Lower leg skin (tissue), 4 donors: ENCODE results near the gene POU6F2. TPM values are rescaled to one million over a fixed set of nuclear protein-coding genes. Genes with fewer than 3 reads are reported as not detected.

ENCODE experiments used
- DNase-seq, 2 donors: peaks; one replicate each; pipeline ENCODE4 v3.0.0-alpha.2; 2019; ENCODE audit warnings: low spot score in 2 of 2
- H3K4me3 ChIP-seq: fragments of 200-600 bp; sonication (generic); 2 replicates; pipeline ENCODE4 v1.5.1; 2017; ENCODE audit warnings: mild to moderate bottlenecking, low read depth; ENCODE audit not compliant: poor library complexity, severe bottlenecking
- POLR2A ChIP-seq, 2 donors: fragments of 450-650 bp; IDR thresholded peaks; one replicate each; pipeline ENCODE4 v1.6.1; 2016 to 2017; ENCODE audit warnings: antibody characterized with exemption in 2 of 2, mild to moderate bottlenecking in 1 of 2, moderate library complexity in 1 of 2
- WGBS, 2 donors: methylation state at CpG; one replicate each; pipeline ENCODE4 v1.1.5; 2018; 5-methylcytosine and 5-hydroxymethylcytosine counted together
- intact Hi-C: fragments of 100-400 bp; cut with DNase I; formaldehyde crosslinking; loops from one replicate; pipeline ENCODE4 v1.15.0; 2023; ENCODE audit warnings: low total_unique reads
- total RNA-seq, 4 donors: library from RNA; depleted of rRNA; stranded (reverse); fragments of >200 nt; gene quantifications; one replicate each; pipeline ENCODE4 v1.1.0, GENCODE V29; 2016
- TF ChIP-seq, protein P1 (sequence below), 3 donors: fragments of 450-650 bp; IDR thresholded peaks; one replicate each; pipeline ENCODE4 v1.5.1; 2016; ENCODE audit warnings: antibody characterized with exemption in 3 of 3, mild to moderate bottlenecking in 3 of 3, moderate library complexity in 2 of 3

The POU6F2 gene
- total RNA-seq, 4 donors from 2014 or later: 0.36 TPM; not detected in 3

DNA sequence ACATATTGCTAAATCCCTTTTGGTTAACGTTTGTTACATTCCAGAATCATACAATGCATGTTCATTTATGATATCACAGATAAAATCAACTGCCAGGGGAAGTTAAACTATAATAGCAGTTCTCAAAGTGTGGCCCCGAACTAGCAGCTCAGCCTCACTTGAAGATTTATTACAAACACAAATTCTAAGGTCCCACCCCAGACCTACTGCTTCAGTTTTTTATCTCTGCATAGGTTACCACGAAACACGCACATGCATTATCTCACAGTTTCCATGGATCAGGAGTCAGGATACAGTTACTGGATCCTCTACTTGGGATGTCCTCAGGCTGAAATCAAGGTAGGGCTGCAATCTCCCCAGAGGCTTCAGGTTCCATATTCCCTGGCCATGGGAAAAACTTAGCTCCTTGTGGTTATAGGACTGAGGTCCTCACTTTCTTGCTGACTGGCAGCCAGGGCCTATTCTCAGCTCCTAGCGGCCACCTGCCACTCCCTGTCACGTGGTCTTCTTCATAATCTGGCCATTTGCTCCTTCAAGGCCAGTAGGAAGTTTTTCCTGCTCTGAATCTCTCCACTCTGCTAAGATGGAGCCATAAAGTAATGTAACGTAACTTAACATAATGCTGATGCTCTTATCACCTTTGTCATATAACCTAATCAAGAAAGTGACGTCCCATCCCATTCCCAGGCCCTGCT is 538.0 kb downstream of the POU6F2 start:
- intact Hi-C loops: no loop called here
- no peak for DNase-seq
- H3K4me3 ChIP-seq: no peak overlapping the region
- TF ChIP-seq, protein P1, sequence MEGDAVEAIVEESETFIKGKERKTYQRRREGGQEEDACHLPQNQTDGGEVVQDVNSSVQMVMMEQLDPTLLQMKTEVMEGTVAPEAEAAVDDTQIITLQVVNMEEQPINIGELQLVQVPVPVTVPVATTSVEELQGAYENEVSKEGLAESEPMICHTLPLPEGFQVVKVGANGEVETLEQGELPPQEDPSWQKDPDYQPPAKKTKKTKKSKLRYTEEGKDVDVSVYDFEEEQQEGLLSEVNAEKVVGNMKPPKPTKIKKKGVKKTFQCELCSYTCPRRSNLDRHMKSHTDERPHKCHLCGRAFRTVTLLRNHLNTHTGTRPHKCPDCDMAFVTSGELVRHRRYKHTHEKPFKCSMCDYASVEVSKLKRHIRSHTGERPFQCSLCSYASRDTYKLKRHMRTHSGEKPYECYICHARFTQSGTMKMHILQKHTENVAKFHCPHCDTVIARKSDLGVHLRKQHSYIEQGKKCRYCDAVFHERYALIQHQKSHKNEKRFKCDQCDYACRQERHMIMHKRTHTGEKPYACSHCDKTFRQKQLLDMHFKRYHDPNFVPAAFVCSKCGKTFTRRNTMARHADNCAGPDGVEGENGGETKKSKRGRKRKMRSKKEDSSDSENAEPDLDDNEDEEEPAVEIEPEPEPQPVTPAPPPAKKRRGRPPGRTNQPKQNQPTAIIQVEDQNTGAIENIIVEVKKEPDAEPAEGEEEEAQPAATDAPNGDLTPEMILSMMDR (IDR thresholded peaks at IDR 0.05): no peak
- TF ChIP-seq POLR2A (IDR thresholded peaks at IDR 0.05): no peak
- 65 to 67% methylated on average over 8 of the region's 8 CpGs for WGBS, 2 donors

DNA sequence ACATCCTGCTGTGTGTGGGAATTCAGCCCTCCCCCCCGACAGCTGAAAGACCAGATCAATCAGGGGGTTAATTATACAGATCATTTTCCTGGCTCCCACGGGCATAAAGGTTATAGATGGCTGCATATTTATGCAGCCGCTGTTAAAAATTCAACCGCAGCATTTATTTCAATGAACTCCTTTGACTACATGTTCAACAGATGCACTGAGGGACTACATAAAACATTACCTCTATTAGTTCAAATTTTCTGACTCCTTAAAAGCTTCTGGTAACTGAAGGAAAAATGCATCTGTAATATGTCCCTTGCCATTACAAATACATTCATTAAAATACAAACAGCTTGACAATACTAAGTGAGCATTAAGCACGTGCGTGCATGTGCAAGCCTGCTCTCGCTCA is 538.8 kb downstream of the POU6F2 start:
- TF ChIP-seq, protein P1 (IDR thresholded peaks at IDR 0.05): no peak
- no peak for TF ChIP-seq POLR2A (IDR thresholded peaks at IDR 0.05)
- intact Hi-C loops: no loop called here
- 55 to 61% methylated on average over 7 of the region's 7 CpGs for WGBS, 2 donors
- no peak overlapping the region for H3K4me3 ChIP-seq
- no peak for DNase-seq

DNA sequence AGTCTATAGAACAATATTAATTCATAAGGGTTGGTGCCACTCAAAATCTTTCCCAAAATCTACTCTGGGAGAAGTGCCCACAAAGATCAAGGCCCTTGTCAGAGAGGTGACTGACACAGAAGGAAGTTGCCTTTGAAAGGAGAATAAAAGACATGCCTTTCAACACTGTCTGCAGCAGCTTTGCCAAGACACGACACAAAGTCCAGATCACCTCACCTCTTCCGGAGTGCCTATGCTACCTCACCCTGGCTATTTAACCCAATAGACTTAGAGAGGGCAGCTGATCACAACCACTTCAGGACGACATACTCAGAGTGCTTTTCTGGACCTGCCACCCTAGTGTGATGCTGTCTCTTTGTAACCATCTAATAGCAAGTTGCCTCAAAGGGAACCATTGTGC is 539.5 kb downstream of the POU6F2 start:
- no peak overlapping the region for H3K4me3 ChIP-seq
- no peak for DNase-seq
- TF ChIP-seq POLR2A (IDR thresholded peaks at IDR 0.05): no peak
- TF ChIP-seq, protein P1 (IDR thresholded peaks at IDR 0.05): no peak
- 67 to 75% methylated on average over 3 of the region's 3 CpGs for WGBS, 2 donors
- intact Hi-C loops: no loop called here

Other genes with a start within 250 kb of the POU6F2 start
- 10 to 100 TPM; 37.8 to 47.7 (median 41.0) TPM for gene VPS41, start 68.7 kb upstream of the POU6F2 start, total RNA-seq